HK-2 (cell line): Measurements from ENCODE around the gene RARB.

Experiments used
- DNase-seq: peaks from one replicate; pipeline ENCODE4 v3.0.0-alpha.2; 2018; ENCODE audit not compliant: unreplicated experiment

The RARB gene

DNA sequence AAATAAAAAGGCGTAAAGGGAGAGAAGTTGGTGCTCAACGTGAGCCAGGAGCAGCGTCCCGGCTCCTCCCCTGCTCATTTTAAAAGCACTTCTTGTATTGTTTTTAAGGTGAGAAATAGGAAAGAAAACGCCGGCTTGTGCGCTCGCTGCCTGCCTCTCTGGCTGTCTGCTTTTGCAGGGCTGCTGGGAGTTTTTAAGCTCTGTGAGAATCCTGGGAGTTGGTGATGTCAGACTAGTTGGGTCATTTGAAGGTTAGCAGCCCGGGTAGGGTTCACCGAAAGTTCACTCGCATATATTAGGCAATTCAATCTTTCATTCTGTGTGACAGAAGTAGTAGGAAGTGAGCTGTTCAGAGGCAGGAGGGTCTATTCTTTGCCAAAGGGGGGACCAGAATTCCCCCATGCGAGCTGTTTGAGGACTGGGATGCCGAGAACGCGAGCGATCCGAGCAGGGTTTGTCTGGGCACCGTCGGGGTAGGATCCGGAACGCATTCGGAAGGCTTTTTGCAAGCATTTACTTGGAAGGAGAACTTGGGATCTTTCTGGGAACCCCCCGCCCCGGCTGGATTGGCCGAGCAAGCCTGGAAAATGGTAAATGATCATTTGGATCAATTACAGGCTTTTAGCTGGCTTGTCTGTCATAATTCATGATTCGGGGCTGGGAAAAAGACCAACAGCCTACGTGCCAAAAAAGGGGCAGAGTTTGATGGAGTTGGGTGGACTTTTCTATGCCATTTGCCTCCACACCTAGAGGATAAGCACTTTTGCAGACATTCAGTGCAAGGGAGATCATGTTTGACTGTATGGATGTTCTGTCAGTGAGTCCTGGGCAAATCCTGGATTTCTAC is at the start of gene RARB:
TSS of gene RARB (plus strand) at position 322 of the 847 bp plus-strand sequence. CDS start at position 791, 469 bp downstream.
- DNase-seq = no peak

DNA sequence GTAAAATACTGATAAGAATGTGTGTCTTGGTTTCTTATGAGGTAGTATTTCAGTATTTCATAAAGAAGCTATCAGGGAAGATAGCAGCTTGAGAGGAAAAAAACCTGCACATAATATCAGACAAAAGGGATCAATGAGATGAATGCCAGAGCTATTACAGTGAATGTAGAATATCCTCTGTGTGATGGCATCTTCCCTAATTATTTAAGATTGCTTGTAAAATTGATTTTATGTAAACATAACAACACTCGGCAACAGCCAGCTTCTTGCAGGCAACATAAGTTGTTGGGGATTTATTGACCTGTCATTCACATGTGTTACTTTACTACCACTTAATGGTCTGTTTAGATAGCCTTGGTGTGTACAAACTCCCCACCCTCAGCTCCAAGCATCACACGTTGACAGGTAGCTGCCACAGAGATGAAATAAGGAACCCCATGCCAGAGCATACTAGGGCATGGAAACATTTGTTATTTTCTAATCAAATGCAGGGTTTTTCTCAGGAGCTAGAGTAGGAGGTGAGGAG is 49.2 kb upstream of the RARB start:
- DNase-seq = no peak

DNA sequence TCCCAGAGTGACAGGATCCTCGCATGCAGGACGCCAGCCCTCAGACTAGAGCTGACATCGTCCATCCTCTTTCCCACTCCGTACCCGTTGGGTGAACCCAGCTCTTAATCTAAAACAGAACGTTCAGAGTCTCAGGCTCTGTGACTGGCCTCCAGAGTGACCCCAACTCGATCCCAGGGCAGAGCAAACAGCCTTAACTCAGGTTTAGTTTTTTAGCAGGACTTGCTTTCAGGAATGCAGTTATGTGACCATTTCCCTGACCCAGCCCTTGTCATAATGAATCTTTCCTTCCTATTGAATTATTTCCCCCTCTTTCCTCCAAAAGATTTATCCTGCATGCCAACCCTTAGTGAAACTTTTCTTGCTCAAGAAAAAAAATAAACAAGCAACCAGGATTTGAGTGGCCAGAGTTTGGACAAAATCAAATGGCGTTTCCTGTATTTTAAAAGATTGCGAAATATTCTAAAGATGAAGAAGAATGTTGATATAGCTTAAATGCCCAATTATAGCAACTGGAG is 47.8 kb upstream of the RARB start:
- DNase-seq = no peak

DNA sequence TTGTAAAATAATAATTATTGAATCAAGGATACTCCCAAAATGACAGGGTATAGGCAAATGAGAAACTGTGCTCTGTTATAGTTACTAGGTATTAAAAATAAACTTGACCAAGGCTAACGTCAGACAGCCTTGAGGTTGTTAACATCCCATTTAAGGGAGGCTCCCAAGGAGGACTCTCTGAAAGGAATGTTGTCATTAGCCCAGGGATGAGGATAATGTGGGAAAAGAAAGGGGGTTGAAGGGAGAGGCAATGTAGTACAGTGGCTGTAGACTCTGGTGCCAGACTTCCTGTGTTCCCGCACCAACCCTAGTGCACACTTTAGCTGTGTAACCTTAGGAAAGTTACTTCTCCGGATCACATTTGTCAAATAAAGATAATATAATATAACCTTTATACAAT is 47.0 kb upstream of the RARB start:
- DNase-seq = no peak

DNA sequence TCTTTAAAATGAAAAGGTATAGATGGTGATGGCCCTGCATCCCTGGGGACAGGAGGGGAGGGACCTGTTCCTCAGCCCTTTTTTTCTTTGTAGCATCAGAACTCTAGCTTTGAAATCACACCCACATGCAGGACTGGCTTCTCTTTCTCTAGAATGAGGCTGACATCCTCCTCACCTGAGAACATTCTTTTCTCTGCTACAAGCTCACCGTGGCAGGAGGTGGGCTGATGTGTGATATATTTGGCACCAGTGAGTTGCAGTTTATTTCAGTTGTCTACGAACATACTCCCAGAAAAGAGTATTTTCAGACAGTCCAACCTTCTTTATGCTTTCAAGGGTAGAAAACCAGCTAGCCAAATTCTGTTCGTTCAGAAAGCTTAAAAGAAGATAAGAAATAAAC is 43.6 kb upstream of the RARB start:
- DNase-seq = no peak

DNA sequence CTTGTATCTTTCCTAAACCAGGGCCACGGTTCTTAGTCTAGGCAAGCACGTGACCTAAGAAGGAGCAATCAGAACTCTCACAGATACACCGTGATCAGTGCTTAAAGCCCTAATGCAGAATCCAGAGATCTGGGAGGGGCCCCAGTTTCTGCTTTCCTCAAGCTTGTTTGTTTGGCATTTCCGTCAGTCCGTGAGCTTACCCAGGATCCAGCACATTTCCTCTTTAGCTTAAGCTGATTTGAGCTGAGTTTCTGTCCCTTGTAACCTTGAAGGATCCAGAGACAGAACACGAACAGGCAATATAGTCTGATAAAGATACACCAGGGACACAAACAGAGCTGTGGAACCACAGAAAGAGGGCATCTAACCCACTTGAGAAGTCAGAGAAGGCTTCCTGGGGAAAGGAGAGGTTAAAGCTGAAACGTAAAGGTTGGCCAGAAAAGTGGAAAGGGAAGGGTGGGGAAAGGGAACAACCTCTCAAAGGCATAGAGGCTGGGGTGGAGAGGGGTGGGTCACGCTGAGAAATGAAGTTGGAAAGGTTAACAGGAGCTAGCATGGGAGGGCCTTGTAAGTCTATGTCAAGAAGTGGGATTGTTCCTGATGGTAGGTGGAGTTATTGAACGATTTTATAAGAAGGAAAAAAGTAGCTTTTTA is 42.1 kb upstream of the RARB start:
- no peak for DNase-seq

DNA sequence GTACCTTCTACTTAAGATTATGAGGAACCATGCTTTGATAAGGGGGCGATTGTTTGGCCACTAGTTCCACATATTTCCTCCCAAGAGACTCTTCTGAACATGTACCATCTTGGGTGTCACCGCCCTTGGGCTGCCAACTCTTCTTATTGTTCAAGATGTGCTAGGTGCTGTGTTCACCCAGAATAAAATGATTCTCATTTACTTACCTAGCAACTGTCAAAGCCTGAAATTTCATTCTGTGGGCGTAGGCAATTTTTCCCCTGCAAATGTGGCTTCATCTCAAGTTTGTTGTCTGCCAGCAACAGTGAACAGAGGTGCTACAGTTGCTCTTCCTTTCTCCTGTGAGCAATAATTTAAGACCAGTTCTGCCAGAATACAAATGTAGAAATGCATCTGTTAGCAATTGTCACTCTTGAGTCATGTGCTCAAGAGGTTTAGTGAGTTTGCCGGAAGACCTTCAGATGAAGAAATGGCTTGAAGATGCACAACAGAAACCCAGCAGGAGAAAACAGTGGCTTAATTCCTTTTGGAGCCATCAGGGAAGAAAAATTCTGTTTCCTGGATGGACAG is 41.3 kb upstream of the RARB start:
- DNase-seq = no peak

DNA sequence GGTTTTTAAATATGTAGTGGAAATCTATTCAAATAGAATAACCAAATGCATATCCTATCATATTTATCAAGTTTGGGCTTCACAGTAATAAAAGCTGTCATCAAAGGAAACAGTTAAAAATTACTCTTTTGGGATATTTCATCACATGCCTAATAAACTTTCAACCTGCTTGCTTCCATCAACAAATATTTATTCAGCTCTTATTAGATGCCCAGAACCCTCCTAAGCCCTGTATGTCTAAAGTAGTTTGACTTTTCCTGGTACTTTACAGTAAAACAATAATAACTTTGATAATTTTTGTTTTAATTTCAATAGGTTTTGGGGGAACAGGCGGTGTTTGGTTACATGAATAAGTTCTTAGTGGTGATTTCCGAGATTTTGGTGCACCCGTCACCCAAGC is 37.5 kb upstream of the RARB start:
- DNase-seq = no peak

DNA sequence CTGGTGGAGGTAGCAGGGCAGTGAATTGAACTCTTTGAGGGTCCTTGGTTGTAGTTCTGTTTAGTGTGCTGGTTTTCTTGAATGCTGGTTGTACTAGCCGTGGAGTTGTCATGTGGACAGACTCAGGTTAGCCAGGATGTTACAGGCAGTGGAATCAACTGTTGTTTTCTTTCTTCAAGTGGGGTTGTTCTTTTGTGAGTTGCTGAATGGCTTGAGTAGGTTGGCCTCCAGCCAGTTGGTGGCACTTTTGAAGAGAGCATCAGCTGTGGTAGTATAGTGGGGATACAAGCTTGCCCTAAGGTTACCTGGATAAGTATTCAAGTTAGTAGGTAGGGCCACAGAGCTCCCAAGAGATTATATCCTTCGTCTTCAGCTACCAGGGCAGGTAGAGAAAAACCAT is 31.8 kb upstream of the RARB start:
- DNase-seq = no peak

DNA sequence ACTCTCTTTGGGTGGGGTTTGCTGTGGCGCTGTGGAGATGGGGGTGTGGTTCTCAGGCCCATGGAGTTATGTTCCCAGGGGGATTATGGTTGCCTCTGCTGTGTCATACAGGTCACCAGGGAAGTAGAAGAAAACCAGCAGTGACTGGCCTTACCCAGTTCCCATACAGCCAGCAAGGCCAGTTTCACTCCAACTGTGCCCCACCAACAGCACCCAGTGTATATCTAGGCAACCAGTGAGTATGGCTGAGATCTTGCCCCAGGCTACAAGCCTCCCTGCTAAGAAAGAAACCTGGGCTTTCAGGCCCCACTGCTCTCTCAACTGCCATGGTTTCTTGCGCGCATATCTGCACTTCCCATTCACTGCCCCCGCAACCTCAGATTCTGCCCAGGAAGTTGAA is 31.4 kb upstream of the RARB start:
- DNase-seq = no peak

DNA sequence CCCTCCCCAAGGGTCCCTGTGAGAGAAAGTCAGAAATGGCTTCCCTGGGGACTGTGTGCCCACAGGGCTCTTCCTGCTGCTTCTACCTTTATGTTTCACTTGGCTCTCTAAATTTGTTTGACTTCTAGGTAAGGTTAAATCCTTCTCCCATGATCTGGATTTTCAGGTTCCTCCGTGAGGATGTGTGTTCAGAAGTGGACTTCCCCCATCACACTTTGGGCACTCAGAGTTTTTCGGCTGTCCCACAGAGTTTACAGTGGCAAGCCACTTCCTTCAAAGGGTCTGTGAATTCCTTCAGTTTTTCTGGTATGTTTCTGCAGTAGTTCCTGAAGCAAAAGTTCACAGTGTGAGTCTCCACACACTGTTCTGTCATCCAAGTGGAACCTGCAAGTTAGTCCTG is 30.9 kb upstream of the RARB start:
- no peak for DNase-seq

DNA sequence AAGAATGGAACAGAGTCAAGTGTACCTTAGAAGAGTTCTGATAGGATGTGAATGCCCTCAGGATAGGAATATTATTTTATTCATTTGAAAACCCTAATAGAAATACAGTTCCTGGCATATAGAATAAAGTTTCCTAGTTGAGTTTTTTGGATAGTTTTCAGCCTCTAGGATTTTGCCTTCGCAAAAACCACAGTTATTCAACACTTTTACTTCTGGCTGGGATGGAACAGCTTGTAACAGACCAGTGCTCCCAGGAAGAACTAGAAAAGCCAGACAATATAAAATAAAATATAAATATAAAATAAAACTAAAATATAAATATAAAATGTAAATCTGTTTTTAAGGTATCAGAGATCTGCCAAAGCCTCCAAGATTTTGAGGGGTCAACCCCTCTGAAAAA is 27.5 kb upstream of the RARB start:
- DNase-seq = no peak

DNA sequence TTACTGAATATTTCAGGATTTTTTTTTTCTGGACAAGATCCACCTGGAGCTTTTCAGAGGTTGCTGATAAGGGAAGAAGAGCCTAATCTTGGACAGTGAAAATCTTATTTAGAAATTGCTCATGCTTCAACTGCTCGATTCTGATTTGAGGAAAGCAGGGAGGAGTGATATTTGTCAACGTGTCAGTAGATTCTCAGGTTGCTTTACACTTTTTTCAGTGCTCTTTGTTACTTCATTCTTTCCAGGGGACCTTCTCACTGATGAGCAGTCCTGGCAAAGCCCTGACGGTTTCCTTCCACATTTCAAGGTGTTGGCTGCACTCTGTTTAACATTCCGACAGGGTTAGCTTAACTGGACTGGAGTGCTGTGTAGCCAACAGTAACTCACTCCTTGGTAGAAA is 24.1 kb upstream of the RARB start:
- no peak for DNase-seq

DNA sequence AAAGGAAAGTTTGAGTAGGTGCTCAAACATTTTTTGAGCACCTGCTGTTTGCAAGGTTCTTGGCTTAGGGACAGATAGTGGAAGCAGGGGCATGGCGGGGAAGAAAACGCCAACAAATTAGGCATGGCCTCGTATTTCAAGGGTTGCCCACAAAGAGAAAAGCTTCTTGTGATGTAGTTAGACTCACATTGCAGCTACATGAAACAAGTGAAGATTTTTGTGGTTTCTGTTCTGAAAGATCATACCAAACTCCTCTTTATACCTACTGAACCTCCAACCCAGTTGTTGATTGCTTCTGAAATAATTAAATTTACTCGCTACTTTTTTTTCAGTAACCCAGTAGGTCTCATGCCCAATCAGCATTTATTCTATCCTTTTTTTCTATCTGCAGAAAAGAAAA is 23.5 kb upstream of the RARB start:
- DNase-seq = no peak

DNA sequence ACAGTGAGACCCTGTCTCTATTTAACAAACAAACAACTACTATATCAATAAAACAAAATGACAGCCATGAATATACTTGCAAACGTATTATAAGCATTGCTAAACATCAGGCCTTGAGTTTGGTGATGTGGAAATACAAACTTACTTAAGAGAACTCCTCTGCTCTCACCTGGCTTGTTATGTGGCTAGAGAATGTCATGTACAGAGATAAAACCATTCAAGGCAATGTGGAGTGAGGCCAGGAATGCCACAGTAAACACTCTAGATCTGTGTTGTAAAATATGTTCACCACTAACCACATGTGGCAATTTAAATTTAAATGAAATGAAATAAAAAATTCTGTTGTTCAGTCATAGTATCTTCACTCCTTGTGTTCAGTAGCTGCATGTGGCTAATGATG is 22.7 kb upstream of the RARB start:
- no peak for DNase-seq

DNA sequence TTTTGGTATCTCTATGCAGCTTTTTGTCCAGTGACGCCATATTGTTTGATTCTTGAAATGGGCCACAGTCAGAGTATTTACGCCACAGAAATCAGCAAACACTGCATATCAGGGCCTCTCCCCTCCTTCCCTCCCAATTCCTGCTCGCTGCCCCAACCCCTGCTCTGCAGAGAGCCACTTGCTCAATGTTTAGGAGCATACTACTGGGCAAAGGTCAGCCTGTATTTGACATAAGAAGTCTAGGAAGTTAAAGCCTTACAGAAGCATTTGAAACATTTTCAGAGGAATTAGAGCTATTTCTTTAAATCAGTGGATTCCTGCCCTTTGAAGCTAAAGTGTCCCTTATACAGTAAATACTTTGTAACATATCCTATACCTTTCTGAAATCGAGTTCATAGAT is 17.4 kb upstream of the RARB start:
- no peak for DNase-seq

DNA sequence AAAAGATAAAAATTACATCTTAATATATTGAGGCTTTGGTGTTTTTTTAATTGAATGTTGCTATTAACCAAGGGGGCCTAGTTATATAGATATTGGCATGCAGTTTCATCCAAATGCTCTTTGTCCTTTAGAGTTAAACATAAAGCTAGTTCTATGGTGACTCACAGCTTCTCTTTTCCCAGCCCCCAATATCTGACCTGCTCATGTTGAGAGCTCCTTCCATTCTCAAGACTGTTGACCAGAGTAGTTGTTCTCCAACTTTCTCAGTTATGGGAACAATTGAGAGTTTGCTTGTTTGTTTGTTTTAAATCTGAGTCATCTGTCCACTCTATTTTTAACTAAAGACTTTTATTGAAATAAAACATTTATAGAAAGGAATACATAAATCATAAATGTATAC is 15.8 kb upstream of the RARB start:
- no peak for DNase-seq

DNA sequence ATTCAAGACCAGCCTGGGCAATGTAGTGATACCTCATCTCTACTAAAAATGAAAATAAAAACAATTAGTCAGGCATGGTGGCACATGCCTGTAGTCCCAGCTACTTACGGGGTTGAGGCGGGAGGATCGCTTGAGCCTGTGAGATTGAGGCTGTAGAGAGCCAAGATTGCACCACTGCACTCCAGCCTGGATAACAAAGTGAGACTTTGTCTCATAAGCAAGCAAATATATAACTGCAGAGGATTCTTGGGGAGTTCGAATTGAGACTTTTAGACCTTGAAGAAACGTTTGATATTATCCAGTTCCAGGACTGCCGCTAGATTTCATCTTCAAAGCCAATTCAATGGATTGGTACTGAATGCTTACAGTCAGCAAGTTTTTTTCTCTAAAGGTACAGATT is 11.9 kb upstream of the RARB start:
- no peak for DNase-seq

DNA sequence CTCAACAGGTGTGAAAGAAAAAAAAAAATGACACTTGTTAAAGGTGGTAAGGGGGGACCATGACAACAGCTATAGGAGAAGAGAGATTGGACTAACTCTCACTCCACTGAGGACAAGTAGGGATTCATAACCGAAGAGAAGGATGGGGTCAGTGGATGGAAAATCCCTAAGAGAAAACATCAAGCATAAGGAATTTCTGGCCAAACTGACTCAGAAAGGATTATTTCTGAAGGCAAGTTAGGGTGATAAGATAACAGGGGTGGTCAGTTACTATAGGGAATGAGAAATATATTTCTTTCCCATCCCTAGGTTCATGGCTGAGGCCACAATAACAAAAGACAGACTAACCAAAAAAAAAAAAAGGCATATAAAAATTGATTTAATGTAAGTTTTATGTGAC is 9.5 kb upstream of the RARB start:
- no peak for DNase-seq

DNA sequence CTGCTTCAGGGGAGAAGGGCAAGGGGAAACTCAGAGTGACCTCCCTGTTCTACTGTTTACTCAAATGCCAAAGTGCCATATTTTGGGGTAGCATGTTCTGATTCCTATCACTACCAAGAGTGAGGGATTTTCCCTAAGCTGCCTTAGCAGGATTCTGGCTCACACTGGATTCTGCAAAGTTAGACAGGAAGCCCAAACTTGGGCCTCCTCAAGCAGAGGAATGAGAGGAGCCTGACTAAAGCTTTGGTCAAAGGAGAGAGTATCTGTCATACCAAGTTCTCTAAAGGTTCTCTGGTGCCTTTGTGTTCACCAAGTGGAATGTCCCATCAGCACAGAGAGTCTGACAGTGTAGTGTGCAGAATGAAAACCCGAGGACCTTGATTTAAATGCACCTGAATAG is 8.8 kb upstream of the RARB start:
- DNase-seq = no peak

DNA sequence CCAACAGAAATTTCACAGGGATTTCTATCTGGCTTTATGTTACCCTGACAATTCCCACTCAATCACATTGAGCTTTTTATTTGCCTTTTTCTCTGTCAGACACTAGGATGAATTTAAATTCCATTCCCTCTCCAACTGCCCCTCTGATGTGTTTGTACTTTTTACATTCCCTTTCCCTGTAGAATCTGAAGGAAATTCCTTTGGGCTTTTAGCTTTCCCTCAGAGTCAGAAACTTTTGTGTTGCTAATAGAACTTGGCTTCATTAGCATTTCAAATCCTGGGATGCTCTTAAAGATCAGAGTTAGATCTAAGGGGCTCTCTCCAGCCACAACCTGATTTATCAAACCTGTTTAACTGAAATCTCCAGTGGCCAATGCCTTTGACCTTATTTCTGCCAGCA is 7.9 kb upstream of the RARB start:
- DNase-seq = no peak

DNA sequence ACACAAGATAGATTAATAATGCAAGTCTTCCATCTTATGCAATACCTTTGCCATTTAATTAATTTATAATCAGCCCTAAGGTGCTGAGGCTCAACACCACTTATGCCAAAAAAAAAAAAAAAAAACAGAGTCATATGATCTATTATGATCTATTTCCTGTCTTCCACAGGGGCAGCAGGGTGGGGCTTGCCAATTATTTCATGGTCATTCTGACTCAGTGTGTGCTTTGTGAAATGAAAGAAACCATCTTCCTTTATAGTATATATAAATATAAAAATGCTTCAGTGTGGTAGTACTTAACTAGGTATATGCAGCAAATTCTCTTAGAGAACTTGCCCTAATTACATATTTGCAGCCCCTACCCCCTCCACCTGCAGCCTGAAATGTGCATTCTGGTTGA is 7.2 kb upstream of the RARB start:
- DNase-seq = no peak

DNA sequence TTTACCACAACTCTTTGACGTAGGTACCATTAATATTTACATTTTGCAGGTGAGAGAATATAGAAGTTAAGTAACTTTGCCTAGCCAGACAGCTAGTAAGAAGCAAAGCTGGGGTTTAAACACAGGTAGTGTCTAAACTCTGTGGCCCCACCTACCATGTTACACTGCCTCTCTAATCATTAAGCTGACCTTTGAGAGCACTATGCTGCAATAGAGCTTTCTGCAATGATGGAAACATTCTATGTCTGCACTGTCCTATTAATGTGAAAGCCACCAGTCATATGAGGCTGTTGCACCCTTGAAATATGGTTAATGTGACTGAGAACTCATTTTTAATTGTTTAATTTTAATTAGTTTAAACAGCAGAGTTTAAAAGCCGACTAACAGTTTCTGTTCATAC is 6.3 kb upstream of the RARB start:
- no peak for DNase-seq
